Activated naive CD8-positive, alpha-beta T cell (primary cell): Measurements from ENCODE around the gene GATAD1.
"Not testable (repeated sequence)": the region's sequence is repeated elsewhere in the genome, so short reads cannot be mapped to it uniquely, and the experiment has no call there.

Experiments
- H3K27ac Mint-ChIP-seq: one replicate; pipeline ENCODE4 v1.8.0; 2021; ENCODE audit warnings: mixed read lengths
- H3K27me3 Mint-ChIP-seq: one replicate; pipeline ENCODE4 v1.8.0; 2021; ENCODE audit warnings: mixed read lengths
- H3K36me3 Mint-ChIP-seq: one replicate; pipeline ENCODE4 v1.8.0; 2021; ENCODE audit warnings: mixed read lengths
- H3K4me1 Mint-ChIP-seq: one replicate; pipeline ENCODE4 v1.8.0; 2021; ENCODE audit warnings: low read depth, mixed read lengths
- H3K4me3 Mint-ChIP-seq: one replicate; pipeline ENCODE4 v1.8.0; 2021; ENCODE audit warnings: mild to moderate bottlenecking, mixed read lengths
- H3K9me3 Mint-ChIP-seq: one replicate; pipeline ENCODE4 v1.8.0; 2021; ENCODE audit warnings: low read depth, mixed read lengths

GATAD1 gene

GRCh38 chr7:92423710-92424131 lies 23.6 kb upstream of the GATAD1 start:
- no peak overlapping the region for H3K27ac Mint-ChIP-seq
- peak overlapping the region; percentile 21 for H3K4me3 Mint-ChIP-seq
- H3K9me3 Mint-ChIP-seq, result no peaks in the 10 kb centered on the region
- H3K4me1 Mint-ChIP-seq, result peaks cover 8% of the 10 kb centered on the region
- H3K36me3 Mint-ChIP-seq, result no peaks in the 10 kb centered on the region
- peaks cover 7% of the 10 kb centered on the region for H3K27me3 Mint-ChIP-seq

- H3K9me3 Mint-ChIP-seq, result no peaks in the 10 kb centered on the region
- H3K36me3 Mint-ChIP-seq, result no peaks in the 10 kb centered on the region
- H3K27me3 Mint-ChIP-seq, result peaks cover 7% of the 10 kb centered on the region
- H3K27ac Mint-ChIP-seq, result no peak overlapping the region
- H3K4me1 Mint-ChIP-seq, result peaks cover 8% of the 10 kb centered on the region
- H3K4me3 Mint-ChIP-seq, result no peak overlapping the region
Measured at GRCh38 chr7:92425311-92425947, 21.9 kb upstream of the GATAD1 start.

DNA sequence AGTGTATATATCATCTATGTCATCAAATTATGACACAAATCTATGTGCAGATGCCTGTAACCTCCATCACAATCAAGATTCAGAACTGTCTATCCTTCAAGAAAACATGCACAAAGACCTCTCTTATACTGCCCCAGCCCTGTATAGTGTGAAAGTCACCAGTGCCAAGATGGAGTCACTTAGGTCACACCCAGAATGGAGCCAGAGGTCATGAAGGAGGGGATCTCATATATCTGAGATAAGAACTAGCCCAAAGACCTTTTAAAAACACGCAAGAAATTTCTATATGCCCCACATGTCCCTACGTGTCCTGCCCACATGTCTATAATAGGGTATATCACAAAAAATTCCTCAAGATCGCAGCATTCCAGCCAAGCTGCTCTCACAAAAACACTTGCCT lies 20.1 kb upstream of the GATAD1 start:
- Mint-ChIP-seq H3K4me1 (peaks cover 8% of the 10 kb centered on the region), H3K9me3 (no peaks in the 10 kb centered on the region), H3K36me3 (no peaks in the 10 kb centered on the region), H3K4me3 (no peak overlapping the region), H3K27me3 (peaks cover 7% of the 10 kb centered on the region), H3K27ac (no peak overlapping the region)

GRCh38 chr7:92432299-92432946 lies 14.9 kb upstream of the GATAD1 start:
- H3K27ac Mint-ChIP-seq, result no peak overlapping the region
- no peaks in the 10 kb centered on the region for H3K27me3 Mint-ChIP-seq
- H3K36me3 Mint-ChIP-seq, result no peaks in the 10 kb centered on the region
- H3K4me1 Mint-ChIP-seq, result no peaks in the 10 kb centered on the region
- no peak overlapping the region for H3K4me3 Mint-ChIP-seq
- no peaks in the 10 kb centered on the region for H3K9me3 Mint-ChIP-seq

GRCh38 chr7:92433019-92433418 lies 14.3 kb upstream of the GATAD1 start:
- Mint-ChIP-seq H3K27me3 (no peaks in the 10 kb centered on the region), H3K4me3 (no peak overlapping the region), H3K36me3 (no peaks in the 10 kb centered on the region), H3K4me1 (no peaks in the 10 kb centered on the region), H3K27ac (no peak overlapping the region), H3K9me3 (no peaks in the 10 kb centered on the region)

GRCh38 chr7:92435542-92435941 lies 11.7 kb upstream of the GATAD1 start:
- Mint-ChIP-seq H3K27ac (no peak overlapping the region), H3K4me1 (no peaks in the 10 kb centered on the region), H3K4me3 (no peak overlapping the region), H3K9me3 (no peaks in the 10 kb centered on the region), H3K27me3 (no peaks in the 10 kb centered on the region), H3K36me3 (no peaks in the 10 kb centered on the region)

- Mint-ChIP-seq H3K9me3 (no peaks in the 10 kb centered on the region), H3K4me3 (no peak overlapping the region), H3K27ac (no peak overlapping the region), H3K27me3 (no peaks in the 10 kb centered on the region), H3K4me1 (no peaks in the 10 kb centered on the region), H3K36me3 (no peaks in the 10 kb centered on the region)
Measured at GRCh38 chr7:92436612-92437445, 10.5 kb upstream of the GATAD1 start.

- Mint-ChIP-seq H3K9me3 (no peaks in the 10 kb centered on the region), H3K27me3 (no peaks in the 10 kb centered on the region), H3K36me3 (no peaks in the 10 kb centered on the region), H3K27ac (no peak overlapping the region), H3K4me1 (no peaks in the 10 kb centered on the region), H3K4me3 (no peak overlapping the region)
Measured at GRCh38 chr7:92437956-92438491, 9.3 kb upstream of the GATAD1 start.

DNA sequence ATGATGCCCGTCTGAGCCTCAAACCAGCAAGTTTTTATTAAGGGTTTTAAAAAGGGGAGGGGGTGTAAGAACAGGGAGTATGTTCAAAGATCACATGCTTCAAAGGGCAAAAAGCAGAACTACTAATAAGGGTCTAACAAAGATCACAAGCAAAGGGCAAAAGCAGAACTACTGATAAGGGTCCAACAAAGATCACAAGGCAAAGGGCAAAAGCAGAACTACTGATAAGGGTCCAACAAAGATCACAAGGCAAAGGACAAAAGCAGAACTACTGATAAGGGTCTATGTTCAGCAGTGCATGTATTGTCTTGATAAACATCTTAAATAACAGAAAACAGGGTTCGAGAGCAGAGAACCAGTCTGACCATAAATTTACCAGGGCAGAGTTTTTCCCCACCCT lies 4.6 kb upstream of the GATAD1 start:
- not testable (repeated sequence) for H3K4me3 Mint-ChIP-seq, H3K36me3 Mint-ChIP-seq, H3K27ac Mint-ChIP-seq, H3K9me3 Mint-ChIP-seq, H3K27me3 Mint-ChIP-seq
- peaks cover 11% of the 10 kb centered on the region for H3K4me1 Mint-ChIP-seq

- Mint-ChIP-seq H3K27ac (peak overlapping the region; percentile 88), H3K27me3 (no peaks in the 10 kb centered on the region), H3K4me3 (peak overlapping the region; percentile 86), H3K9me3 (no peaks in the 10 kb centered on the region), H3K4me1 (peaks cover 22% of the 10 kb centered on the region), H3K36me3 (no peaks in the 10 kb centered on the region)
Measured at GRCh38 chr7:92446869-92447344, 375 bp upstream of the GATAD1 start.

GRCh38 chr7:92448205-92448747 lies 994 bp downstream of the GATAD1 start:
- no peaks in the 10 kb centered on the region for H3K27me3 Mint-ChIP-seq
- H3K9me3 Mint-ChIP-seq, result no peaks in the 10 kb centered on the region
- H3K27ac Mint-ChIP-seq, result peak overlapping the region; percentile 96
- peaks cover 22% of the 10 kb centered on the region for H3K4me1 Mint-ChIP-seq
- no peaks in the 10 kb centered on the region for H3K36me3 Mint-ChIP-seq
- H3K4me3 Mint-ChIP-seq, result peak overlapping the region; percentile 92

DNA sequence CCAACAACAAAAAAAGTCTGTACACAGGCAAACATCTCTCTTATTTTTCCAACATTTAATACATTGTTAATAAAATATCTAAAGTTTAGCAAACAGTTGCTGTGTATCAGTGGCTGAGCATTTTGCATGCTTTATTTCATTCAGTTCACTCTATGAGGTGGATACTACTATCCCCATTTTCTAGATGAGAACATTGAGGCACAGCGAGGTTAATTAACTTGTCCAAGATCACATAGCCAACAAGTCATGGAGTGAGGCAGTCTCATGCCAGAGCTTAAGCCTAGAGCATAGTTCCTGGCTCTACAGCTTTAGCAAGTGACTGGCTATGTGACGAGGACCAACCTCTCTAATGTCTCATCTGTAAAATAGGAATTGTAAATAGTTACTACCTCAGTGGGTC lies 4.4 kb downstream of the GATAD1 start:
- H3K27me3 Mint-ChIP-seq, result no peaks in the 10 kb centered on the region
- peaks cover 8% of the 10 kb centered on the region for H3K36me3 Mint-ChIP-seq
- H3K4me1 Mint-ChIP-seq, result peaks cover 11% of the 10 kb centered on the region
- no peak overlapping the region for H3K4me3 Mint-ChIP-seq
- H3K27ac Mint-ChIP-seq, result no peak overlapping the region
- no peaks in the 10 kb centered on the region for H3K9me3 Mint-ChIP-seq

- no peak overlapping the region for H3K27ac Mint-ChIP-seq
- H3K36me3 Mint-ChIP-seq, result peaks cover 13% of the 10 kb centered on the region
- no peaks in the 10 kb centered on the region for H3K9me3 Mint-ChIP-seq
- no peaks in the 10 kb centered on the region for H3K4me1 Mint-ChIP-seq
- H3K27me3 Mint-ChIP-seq, result no peaks in the 10 kb centered on the region
- no peak overlapping the region for H3K4me3 Mint-ChIP-seq
Measured at GRCh38 chr7:92456236-92456635, 9.0 kb downstream of the GATAD1 start.

GRCh38 chr7:92460109-92460508 lies 12.8 kb downstream of the GATAD1 start:
- no peaks in the 10 kb centered on the region for H3K9me3 Mint-ChIP-seq
- H3K27ac Mint-ChIP-seq, result no peak overlapping the region
- no peak overlapping the region for H3K4me3 Mint-ChIP-seq
- no peaks in the 10 kb centered on the region for H3K27me3 Mint-ChIP-seq
- H3K4me1 Mint-ChIP-seq, result no peaks in the 10 kb centered on the region
- H3K36me3 Mint-ChIP-seq, result peaks cover 13% of the 10 kb centered on the region

GRCh38 chr7:92460510-92460909 lies 13.2 kb downstream of the GATAD1 start:
- Mint-ChIP-seq H3K27ac (no peak overlapping the region), H3K4me3 (no peak overlapping the region), H3K4me1 (no peaks in the 10 kb centered on the region), H3K9me3 (no peaks in the 10 kb centered on the region), H3K36me3 (peaks cover 13% of the 10 kb centered on the region), H3K27me3 (no peaks in the 10 kb centered on the region)
